GM12892 (cell line): ENCODE data around the gene APC2.

Source experiments
- DNase-seq: peaks from one replicate; pipeline ENCODE4 v3.0.0; 2011; ENCODE audit not compliant: insufficient read length
- FAIRE-seq: peaks from 2 replicates; lab custom pipeline; 2011; peaks lifted over from hg19 to GRCh38; lab: Jason Lieb, UNC
- POLR2A ChIP-seq: IDR thresholded peaks from 2 replicates; pipeline ENCODE4 v1.6.1; 2011; ENCODE audit warnings: low read depth, low read length, control low read depth
- POLR2AphosphoS5 ChIP-seq: IDR thresholded peaks from 2 replicates; pipeline ENCODE4 v1.6.1; 2011; ENCODE audit warnings: low read depth, low read length, control low read depth
- TAF1 ChIP-seq: IDR thresholded peaks from 2 replicates; pipeline ENCODE4 v1.6.1; 2011; ENCODE audit warnings: low read depth, mild to moderate bottlenecking, control low read depth, low read length, borderline replicate concordance

Gene APC2

GRCh38 chr19:1424192-1424955 lies 25.5 kb upstream of the APC2 start:
- TF ChIP-seq POLR2A: no peak
- no peak for TF ChIP-seq POLR2AphosphoS5
- no peak for TF ChIP-seq TAF1
- DNase-seq (no peak), FAIRE-seq (no peak)

GRCh38 chr19:1425102-1425837 lies 24.7 kb upstream of the APC2 start:
- DNase-seq: no peak
- no peak for FAIRE-seq
- TF ChIP-seq POLR2AphosphoS5 (no peak), POLR2A (no peak), TAF1 (no peak)

GRCh38 chr19:1425902-1426301 lies 24.0 kb upstream of the APC2 start:
- no peak for FAIRE-seq
- no peak for DNase-seq
- TF ChIP-seq POLR2A (no peak), TAF1 (no peak), POLR2AphosphoS5 (no peak)

GRCh38 chr19:1426736-1427135 lies 23.2 kb upstream of the APC2 start:
- TF ChIP-seq POLR2A: no peak
- no peak for TF ChIP-seq POLR2AphosphoS5
- TF ChIP-seq TAF1: no peak
- DNase-seq: no peak
- FAIRE-seq: no peak

- DNase-seq (no peak), FAIRE-seq (no peak)
- TF ChIP-seq POLR2AphosphoS5: no peak; the same call in 1 of the 2 replicates
- TF ChIP-seq POLR2A: no peak
- TF ChIP-seq TAF1: no peak
Measured at GRCh38 chr19:1427221-1427920, 22.6 kb upstream of the APC2 start.

- DNase-seq (no peak), FAIRE-seq (no peak)
- no peak for TF ChIP-seq POLR2A
- no peak for TF ChIP-seq TAF1
- TF ChIP-seq POLR2AphosphoS5: no peak; the same call in 1 of the 2 replicates
Measured at GRCh38 chr19:1428738-1429391, 21.1 kb upstream of the APC2 start.

- DNase-seq (no peak), FAIRE-seq (no peak)
Measured at GRCh38 chr19:1429750-1430149, 20.2 kb upstream of the APC2 start.

GRCh38 chr19:1430246-1430645 lies 19.7 kb upstream of the APC2 start:
- DNase-seq (no peak), FAIRE-seq (no peak)
- TF ChIP-seq POLR2AphosphoS5 (no peak), TAF1 (no peak), POLR2A (no peak)

More at GRCh38 chr19:1429750-1430149, 20.2 kb upstream of the APC2 start:
- TF ChIP-seq POLR2AphosphoS5 (no peak), POLR2A (no peak), TAF1 (no peak)

GRCh38 chr19:1431759-1432506 lies 18.0 kb upstream of the APC2 start:
- DNase-seq: no peak
- FAIRE-seq: no peak
- no peak for TF ChIP-seq POLR2A
- TF ChIP-seq TAF1: no peak
- TF ChIP-seq POLR2AphosphoS5: no peak

GRCh38 chr19:1432507-1432887 lies 17.4 kb upstream of the APC2 start:
- TF ChIP-seq POLR2A: no peak
- no peak for TF ChIP-seq TAF1
- DNase-seq (no peak), FAIRE-seq (no peak)

GRCh38 chr19:1433119-1434039 lies 16.5 kb upstream of the APC2 start:
- FAIRE-seq: no peak
- TF ChIP-seq TAF1 (no peak), POLR2AphosphoS5 (no peak; the same call in 1 of the 2 replicates), POLR2A (no peak)
- DNase-seq: no peak
